HPDE6-E6E7 (cell line): ENCODE measurements around the gene BCL2L12.

Source experiments
- DNase-seq: peaks from one replicate; pipeline ENCODE4 v3.0.0; 2011; ENCODE audit warnings: missing footprints; ENCODE audit errors: extremely low spot score

The BCL2L12 gene

DNA sequence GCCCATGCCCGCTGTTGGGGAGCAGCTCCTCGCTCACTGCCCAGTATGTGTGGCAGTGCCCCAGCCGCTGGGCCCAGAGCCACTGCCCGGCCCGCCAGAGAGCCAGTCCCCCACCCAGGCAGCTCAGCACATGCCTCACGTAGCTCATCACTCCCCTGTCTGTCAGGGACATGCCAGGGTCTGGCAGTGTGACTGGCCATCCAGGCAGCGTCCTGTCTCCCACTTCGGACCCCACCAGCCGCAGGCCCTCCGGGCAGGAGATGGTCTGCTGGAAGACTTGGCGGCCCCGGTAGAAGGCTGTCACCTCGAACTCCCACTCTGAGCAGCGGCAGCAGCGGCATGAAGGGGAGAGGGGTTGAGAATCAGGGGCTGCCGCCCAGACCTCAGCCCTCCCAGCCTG is 3.7 kb upstream of the BCL2L12 start:
- DNase-seq = no peak

DNA sequence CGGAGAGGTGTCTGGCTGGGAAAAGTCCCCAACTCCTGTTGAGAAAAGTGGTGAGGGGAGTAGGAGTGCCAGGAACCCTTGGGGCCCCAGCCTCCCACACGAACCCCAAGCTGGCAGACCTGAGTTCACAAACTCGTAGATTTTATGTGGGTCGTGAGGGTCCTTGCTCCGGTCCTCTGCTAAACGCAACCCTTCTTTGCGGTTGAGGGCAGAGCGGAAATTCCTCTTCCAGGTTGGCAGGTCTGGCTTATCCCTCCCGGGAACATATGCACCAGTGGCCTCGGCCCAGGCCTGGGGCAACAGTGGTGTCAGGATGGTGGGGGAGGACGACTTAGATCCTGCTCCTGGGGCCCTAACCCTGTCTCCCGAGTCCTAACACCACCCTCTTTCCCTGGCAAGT is 2.5 kb upstream of the BCL2L12 start:
- DNase-seq = no peak

DNA sequence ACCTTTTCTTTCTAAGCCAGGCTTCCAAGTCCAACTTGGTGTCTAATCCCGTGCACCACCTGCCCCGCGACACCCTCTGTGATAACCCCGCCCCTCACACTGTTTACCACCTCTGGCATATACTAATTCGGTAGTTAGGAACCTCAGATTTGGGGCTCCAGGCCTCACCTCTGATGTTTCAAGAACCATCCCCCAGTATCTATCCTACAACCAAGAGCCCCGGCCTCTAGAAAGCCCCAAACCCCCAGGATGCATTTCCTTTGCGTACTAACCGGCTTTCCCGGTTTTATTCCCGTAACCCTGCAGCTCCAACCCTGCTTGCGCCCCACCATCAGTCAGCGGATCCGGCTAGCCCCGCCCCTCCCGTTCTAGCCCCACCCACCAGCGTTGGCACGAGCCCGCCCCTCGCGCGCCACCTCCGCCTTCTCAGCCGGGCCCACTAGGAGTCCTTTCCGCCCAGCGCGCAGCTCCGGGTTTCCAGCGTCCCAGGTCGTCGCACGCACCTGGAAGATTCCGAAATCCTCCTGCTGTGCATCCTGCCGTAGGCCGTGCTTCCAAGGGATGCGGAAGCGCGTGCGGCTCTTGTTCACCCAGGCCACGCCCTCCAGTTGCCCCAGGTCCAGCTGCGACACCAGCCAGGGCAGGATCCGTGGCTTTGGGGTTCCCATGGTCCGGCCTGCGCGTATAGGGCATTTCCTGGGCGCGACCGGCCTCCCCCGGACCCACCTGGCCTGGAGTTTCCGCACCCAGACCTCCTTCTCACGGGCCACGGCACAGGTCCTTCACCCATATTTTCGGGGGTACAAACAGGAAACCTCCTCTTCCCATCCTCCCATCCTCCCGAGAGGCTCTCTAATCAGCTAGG is 1.3 kb upstream of the BCL2L12 start:
- DNase-seq = peak; percentile 93

GRCh38 chr19:49665036-49665350 is 740 bp upstream of the BCL2L12 start:
- DNase-seq = no peak

DNA sequence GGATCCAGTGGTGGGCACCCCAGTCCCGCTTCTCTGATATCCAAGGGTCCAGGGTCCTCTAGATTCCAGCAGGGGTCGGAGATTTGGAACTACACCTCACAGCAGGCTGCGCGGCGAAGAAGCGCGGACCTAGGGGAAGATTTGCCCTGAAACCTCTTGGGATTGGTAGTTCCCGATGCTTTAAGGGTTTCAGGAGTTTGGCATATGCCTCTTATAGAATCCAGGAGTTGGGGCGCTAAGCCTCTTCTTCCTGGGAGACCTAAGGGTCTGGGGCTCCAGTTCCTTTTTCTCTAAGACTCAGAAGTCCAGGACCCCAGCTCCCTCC is 349 bp downstream of the BCL2L12 start:
- DNase-seq = no peak

GRCh38 chr19:49667473-49667872 is 1.7 kb downstream of the BCL2L12 start:
- DNase-seq = no peak

- DNase-seq = no peak
Observed at GRCh38 chr19:49669516-49669915, 3.8 kb downstream of the BCL2L12 start.

- DNase-seq = no peak
Observed at GRCh38 chr19:49672131-49672919, 6.6 kb downstream of the BCL2L12 start.

DNA sequence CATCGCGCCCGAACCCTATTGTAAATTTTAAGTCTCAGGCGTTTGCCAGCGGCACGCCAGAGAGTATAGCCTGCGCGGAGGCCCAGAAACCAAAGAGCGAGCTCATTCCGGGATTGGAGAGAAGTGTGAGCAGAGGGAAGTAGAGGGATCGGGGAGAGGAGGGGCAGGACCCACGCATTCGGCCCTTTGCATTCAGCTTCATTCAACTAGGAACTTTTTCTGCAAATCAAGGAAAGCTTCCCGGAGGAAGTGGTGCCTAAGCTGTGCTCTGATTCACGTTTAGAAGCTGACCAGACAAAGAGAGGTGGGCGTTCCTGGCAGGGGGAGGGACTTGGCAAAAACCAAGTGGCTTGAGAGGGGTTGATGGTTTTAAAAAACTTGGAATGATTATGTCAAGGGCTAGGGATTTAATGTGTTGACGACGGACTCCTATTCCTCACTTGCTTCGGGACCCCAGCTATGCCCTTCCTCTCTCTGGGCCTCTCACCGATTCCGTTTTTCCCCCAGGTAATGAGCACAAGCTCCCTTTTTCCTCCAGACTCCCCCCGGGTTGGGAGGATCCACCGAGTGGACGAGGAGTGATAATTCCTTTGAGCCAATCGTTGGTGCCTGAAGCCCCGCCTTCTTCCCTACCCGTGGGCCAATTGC is 10.5 kb downstream of the BCL2L12 start:
- no peak for DNase-seq

DNA sequence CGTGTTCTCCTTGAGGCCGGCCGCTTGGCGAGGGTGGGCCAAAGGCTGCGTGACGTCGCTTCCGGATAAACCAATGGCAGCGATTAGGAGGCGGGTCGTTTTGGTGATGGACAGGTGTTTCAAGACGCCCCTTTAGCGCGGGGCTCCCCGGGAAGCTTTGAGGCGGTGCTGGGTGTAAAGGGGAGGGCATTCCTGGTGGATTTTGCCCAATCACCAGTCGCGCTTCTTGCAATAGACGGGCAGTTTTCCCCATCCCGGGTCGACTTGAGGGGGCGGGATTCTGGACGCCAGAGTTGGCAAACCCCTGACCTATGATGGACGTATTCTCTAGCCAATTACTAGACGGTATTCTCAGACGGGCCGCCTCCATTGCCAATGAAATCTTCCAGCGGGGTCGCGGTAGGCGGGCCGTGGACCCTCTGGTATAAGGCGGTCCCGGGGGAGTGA is 11.1 kb downstream of the BCL2L12 start:
- peak; percentile 98 for DNase-seq

DNA sequence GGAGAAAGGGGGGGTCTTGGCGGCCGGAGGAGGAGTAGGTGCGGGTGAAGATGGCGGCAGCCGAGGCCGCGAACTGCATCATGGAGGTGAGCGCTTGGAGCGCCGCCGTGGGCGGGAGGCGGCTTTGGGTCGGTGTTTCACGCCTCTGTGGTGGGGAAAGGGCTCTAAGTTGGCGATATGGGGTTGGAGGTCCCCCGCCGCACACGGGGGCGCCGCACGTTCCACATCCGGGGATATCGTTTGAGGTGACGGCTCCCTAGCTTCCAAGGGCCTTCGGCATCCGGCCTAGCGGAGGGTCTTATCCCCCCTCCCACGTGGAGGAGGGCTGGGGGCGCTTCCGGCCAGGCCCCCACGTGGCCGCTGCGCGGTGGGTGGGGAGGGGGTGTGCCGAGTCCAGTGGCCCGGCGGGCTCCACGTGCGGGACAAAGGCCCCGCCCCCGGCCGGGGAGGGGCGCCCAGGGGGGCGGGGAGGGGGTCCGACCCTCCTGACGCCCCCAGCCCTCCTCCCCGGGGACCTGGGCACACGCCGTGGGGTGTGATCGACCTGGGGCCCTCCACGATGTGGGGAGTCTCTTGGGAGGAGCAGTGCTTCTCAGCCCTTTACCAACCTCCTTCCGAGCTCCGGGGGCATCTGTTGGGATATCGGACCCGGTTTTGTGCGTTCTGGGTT is 11.6 kb downstream of the BCL2L12 start, which contains the start of gene PRMT1:
Gene PRMT1 (plus strand): TSS at position 41 of the 670 bp plus-strand sequence. CDS start 10 bp downstream, at position 51.
- DNase-seq = no peak

DNA sequence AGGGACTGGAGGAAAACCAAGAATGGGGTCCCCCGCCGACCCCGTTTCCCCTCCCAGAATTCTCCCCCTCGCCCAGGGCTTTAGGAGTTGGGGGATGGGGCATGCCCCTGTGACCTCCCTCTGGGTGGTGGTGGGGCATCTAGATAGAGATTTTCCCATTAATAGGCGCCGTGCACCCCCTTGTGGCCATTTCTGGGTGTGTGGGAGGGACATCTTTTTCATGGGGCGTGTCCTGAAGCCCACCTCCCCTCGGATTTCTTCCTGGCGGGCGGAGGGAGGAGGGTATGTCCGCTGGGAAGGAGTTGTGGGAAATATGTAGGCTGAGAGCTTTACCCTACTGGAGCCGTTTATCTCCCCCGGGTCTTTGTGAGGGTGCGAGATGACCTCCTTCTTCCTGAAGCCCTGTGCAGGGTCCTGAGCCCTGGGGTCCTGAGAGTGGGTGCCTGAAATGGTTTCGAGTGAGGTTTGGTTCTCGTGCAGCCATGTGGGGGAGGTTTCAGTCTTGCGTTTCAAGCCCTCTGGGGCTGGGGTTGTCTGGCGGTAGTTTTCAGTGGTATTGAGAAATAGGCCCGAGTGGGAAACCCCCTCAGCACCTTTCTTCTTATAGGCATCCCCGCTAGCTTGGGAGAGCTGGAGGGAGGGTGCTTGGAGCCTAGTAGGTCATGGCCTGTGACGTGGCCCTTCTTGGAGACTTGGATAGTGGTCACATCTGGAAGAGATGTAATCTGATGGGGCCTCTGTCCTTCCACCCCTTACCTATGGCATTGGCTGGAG is 12.4 kb downstream of the BCL2L12 start:
- DNase-seq = no peak

GRCh38 chr19:49678985-49679770 is 13.4 kb downstream of the BCL2L12 start:
- no peak for DNase-seq

- no peak for DNase-seq
Observed at GRCh38 chr19:49679771-49680413, 14.2 kb downstream of the BCL2L12 start.

- DNase-seq = no peak
Observed at GRCh38 chr19:49680421-49681351, 15.0 kb downstream of the BCL2L12 start.

DNA sequence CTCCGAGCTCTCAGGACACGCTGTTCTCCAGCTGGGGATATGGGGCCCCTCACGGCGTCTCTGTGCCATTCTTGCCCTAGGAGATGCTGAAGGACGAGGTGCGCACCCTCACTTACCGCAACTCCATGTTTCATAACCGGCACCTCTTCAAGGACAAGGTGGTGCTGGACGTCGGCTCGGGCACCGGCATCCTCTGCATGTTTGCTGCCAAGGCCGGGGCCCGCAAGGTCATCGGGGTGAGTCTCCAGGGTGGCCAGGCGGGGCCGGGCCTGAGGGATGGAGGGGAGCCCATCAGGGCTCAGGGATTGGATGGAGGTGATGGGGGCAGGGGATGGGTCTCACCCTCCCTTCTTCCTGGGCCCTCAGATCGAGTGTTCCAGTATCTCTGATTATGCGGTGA is 16.1 kb downstream of the BCL2L12 start:
- DNase-seq = no peak

GRCh38 chr19:49682274-49682673 is 16.5 kb downstream of the BCL2L12 start:
- DNase-seq = no peak

GRCh38 chr19:49683814-49684250 is 18.1 kb downstream of the BCL2L12 start:
- no peak for DNase-seq
